ENCODE results near the gene C1QTNF1. TPM values are rescaled to one million over a fixed set of nuclear protein-coding genes. Genes with fewer than 3 reads are reported as not detected.

C1QTNF1 gene
- total RNA-seq, 1 experiment from 2014 or later: 4.0 TPM

GRCh38 chr17:79043191-79043930, 19.4 kb downstream of the C1QTNF1 start:
- intact Hi-C loops (cut with micrococcal nuclease): loop anchor here (2.0 kb wide), 1 partner anchor 17 kb away; no protein-coding TSS in a partner anchor
- ATAC-seq (no peak), DNase-seq (ENCODE audit: low read depth, low spot score) (no peak)
- Histone ChIP-seq H3K36me3 (ENCODE audit: control insufficient read depth in 1 of 2, insufficient read depth in 2 of 2, low read length in 2 of 2) (no peaks in the 10 kb centered on the region), H3K9ac (ENCODE audit: low read length) (no peak overlapping the region), H3K4me2 (ENCODE audit: low read length) (no peak overlapping the region), H3K4me1 (ENCODE audit: control insufficient read depth in 1 of 2, insufficient read depth in 2 of 2, low read length in 2 of 2) (peaks cover 0 to 13% of the 10 kb centered on the region in 2 experiments; a peak in 3 of 4 replicates), H3K9me3 (ENCODE audit: control insufficient read depth in 1 of 2, insufficient read depth in 1 of 2, low read depth in 1 of 2, low read length in 2 of 2) (no peaks in the 10 kb centered on the region), H3K27me3 (ENCODE audit: insufficient read depth, low read length) (no peaks in the 10 kb centered on the region), H4K20me1 (ENCODE audit: insufficient read depth) (no peaks in the 10 kb centered on the region), H2AFZ (ENCODE audit: low read depth, low read length, poor library complexity, severe bottlenecking) (no peak overlapping the region), H3K4me3 (replicated peaks in 1 of 2; ENCODE audit: low read depth in 1 of 2, low read length in 2 of 2) (no peak overlapping the region), H3K79me2 (ENCODE audit: insufficient read depth, low read length) (no peaks in the 10 kb centered on the region), H3K27ac (ENCODE audit: low read depth, low read length) (no peak overlapping the region), H3K9me2 (ENCODE audit: insufficient read depth) (no peaks in the 10 kb centered on the region)
- ChIA-PET POLR2A (no interaction called here), CTCF (interaction anchor here (1.0 to 3.2 kb wide), 4 partner anchors 13 to 31 kb away, joined by 4 to 44 read pairs (median 14); partner anchors contain the start of gene ENGASE), RAD21 (ENCODE audit: low non-redundant PET in 1 of 2, low total read pairs in 2 of 2, uncharacterized antibody in 2 of 2, unreplicated experiment in 2 of 2) (no interaction called here)
- TF ChIP-seq REST (IDR thresholded peaks at IDR 0.05; ENCODE audit: low read depth): no peak
- no peak for TF ChIP-seq ELF1 (IDR thresholded peaks at IDR 0.05; ENCODE audit: borderline replicate concordance, low read depth)
- TF ChIP-seq ZFX (IDR thresholded peaks at IDR 0.05): no peak
- no TSS peak for BruUV-seq (replicated peaks)

- Histone ChIP-seq H3K9me2 (ENCODE audit: insufficient read depth) (no peaks in the 10 kb centered on the region), H3K9ac (ENCODE audit: low read length) (no peak overlapping the region), H3K79me2 (ENCODE audit: insufficient read depth, low read length) (no peaks in the 10 kb centered on the region), H2AFZ (ENCODE audit: low read depth, low read length, poor library complexity, severe bottlenecking) (no peak overlapping the region), H4K20me1 (ENCODE audit: insufficient read depth) (no peaks in the 10 kb centered on the region), H3K27ac (ENCODE audit: low read depth, low read length) (no peak overlapping the region), H3K4me3 (replicated peaks in 1 of 2; ENCODE audit: low read depth in 1 of 2, low read length in 2 of 2) (no peak overlapping the region), H3K9me3 (ENCODE audit: control insufficient read depth in 1 of 2, insufficient read depth in 1 of 2, low read depth in 1 of 2, low read length in 2 of 2) (no peaks in the 10 kb centered on the region), H3K36me3 (ENCODE audit: control insufficient read depth in 1 of 2, insufficient read depth in 2 of 2, low read length in 2 of 2) (no peaks in the 10 kb centered on the region), H3K4me2 (ENCODE audit: low read length) (no peak overlapping the region), H3K4me1 (ENCODE audit: control insufficient read depth in 1 of 2, insufficient read depth in 2 of 2, low read length in 2 of 2) (peaks cover 0 to 13% of the 10 kb centered on the region in 2 experiments; a peak in 3 of 4 replicates), H3K27me3 (ENCODE audit: insufficient read depth, low read length) (no peaks in the 10 kb centered on the region)
- intact Hi-C loops (cut with micrococcal nuclease): loop anchor here (2.0 kb wide), 1 partner anchor 17 kb away; no protein-coding TSS in a partner anchor
- ATAC-seq (no peak), DNase-seq (ENCODE audit: low read depth, low spot score) (no peak)
- ChIA-PET POLR2A (no interaction called here), RAD21 (ENCODE audit: low non-redundant PET in 1 of 2, low total read pairs in 2 of 2, uncharacterized antibody in 2 of 2, unreplicated experiment in 2 of 2) (no interaction called here), CTCF (interaction anchor here (1.0 to 3.2 kb wide), 5 partner anchors 12 to 348 kb away, joined by 4 to 44 read pairs (median 16); partner anchors contain the start of gene ENGASE)
- TF ChIP-seq ELF1 (IDR thresholded peaks at IDR 0.05; ENCODE audit: borderline replicate concordance, low read depth): no peak
- no peak for TF ChIP-seq TCF7L2 (IDR thresholded peaks at IDR 0.05; ENCODE audit: borderline replicate concordance, extremely low read depth, insufficient read depth, insufficient read length)
- TF ChIP-seq POLR2A (IDR thresholded peaks at IDR 0.05; ENCODE audit: borderline replicate concordance, extremely low read depth, insufficient read depth, insufficient read length): no peak
- TF ChIP-seq CEBPB (IDR thresholded peaks at IDR 0.05; ENCODE audit: low read depth): no peak
- BruUV-seq (replicated peaks): no TSS peak
Measured at GRCh38 chr17:79043931-79044320, 20.0 kb downstream of the C1QTNF1 start.

All from HCT116 (cell line).